Activated CD8-positive, alpha-beta memory T cell treated with anti-CD3 and anti-CD28 coated beads, Interleukin-2, amount 50 U/mL, for 24 hours (primary cell): Measurements from ENCODE around the gene ASIC1.
"Not testable (repeated sequence)": the region's sequence is repeated elsewhere in the genome, so short reads cannot be mapped to it uniquely, and the experiment has no call there.

ENCODE experiments used
- DNase-seq: peaks from one replicate; pipeline ENCODE4 v3.0.0-alpha.2; 2020; ENCODE audit errors: extremely low read depth

Gene ASIC1

DNA sequence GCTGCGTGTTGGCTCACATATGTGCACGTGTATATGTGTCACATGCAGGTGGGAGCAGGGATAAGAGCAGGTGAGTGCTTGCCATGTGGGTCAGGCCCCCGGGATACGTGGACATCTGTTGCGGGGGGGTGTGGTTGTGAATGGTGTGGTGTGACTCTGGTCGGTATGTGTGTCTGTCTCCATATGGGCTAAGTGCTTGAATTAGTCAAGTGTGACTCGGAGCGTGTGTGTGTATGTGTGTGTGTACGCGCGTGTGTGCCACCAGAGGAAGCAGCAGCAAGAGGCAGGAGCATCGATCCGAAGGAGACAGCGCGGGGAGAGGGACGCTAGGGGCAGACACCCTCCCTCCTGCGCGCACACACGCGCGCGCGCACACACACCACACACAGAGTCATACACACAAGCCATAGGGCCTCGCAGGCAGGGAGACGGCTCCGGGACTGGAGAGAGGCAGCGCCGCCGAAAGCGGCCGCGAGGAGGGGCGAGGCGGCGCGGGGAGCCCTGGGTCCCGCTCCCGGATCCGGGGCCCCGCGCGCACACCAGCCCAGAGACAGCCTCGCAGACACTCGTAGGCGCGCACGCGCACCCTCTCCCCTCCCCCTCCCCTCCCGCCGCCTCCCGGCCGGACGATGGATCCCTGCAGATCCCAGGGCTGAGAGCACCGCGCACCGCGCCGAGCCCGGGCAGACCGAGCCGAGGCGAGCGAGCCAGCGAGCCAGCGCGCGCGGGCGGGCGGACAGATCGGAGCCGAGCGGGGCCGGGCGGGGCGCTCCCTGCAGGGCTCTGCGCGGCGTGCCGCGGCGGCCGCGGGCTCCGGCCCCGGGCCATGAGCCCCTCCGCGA, at the start of gene ASIC1:
Gene ASIC1 (plus strand): TSS at position 597 of the 842 bp plus-strand sequence. CDS start 1,171 bp downstream, outside the sequence.
- DNase-seq: no peak

DNA sequence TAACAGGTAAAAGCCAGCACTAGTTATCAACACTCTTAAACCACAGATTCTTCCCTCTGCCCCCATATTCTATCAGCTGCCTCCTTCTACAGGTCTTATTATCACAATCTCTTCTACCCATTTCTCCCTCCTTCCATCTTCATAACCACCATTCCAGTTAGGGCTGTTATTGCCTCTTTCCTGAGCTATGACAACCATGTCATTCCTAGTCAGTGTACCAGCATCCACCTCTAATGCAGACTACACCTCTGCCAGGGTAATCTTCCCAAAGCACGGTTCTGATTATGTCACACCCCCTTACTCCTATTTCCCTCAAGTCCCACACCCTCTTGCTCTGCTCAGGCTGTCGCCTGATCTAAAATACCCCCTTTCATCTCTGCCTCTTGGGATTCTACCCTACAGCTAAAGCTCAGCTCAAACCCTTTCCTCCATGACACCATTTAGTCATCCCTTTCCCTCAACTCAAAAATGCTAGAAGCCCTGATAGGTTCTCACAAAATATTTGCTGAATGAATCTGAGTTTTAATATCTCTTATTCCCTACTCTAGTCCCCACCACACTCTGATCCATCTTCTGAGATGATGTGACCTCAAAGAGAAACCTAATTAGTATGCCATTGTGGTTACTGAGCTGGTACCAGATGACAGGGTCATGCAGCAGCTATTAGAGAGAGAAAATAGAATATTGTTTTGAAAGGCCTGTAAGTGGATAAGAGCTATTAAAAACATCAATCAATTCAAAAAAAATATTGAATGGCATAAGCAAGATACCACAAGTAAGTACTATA, 43.8 kb upstream of the ASIC1 start:
- no peak for DNase-seq

DNA sequence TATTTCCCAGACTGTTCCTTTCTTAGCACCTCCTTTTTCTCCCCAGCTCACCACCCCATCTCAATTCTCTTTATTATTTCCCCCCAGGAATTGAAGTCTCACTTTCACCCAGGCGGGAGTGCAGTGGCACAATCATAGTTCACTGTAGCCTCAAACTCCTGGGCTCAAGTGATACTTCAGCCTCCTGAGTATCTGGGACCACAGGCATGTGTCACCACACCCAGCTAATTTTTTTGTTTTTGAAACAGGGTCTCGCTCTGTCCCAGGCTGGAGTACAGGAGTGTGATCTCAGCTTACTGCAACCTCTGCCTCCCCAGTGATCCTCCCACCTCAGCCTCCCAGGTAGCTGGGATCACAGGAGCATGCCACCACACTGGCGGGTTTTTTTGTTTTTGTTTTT, 43.1 kb upstream of the ASIC1 start:
- DNase-seq: no peak

DNA sequence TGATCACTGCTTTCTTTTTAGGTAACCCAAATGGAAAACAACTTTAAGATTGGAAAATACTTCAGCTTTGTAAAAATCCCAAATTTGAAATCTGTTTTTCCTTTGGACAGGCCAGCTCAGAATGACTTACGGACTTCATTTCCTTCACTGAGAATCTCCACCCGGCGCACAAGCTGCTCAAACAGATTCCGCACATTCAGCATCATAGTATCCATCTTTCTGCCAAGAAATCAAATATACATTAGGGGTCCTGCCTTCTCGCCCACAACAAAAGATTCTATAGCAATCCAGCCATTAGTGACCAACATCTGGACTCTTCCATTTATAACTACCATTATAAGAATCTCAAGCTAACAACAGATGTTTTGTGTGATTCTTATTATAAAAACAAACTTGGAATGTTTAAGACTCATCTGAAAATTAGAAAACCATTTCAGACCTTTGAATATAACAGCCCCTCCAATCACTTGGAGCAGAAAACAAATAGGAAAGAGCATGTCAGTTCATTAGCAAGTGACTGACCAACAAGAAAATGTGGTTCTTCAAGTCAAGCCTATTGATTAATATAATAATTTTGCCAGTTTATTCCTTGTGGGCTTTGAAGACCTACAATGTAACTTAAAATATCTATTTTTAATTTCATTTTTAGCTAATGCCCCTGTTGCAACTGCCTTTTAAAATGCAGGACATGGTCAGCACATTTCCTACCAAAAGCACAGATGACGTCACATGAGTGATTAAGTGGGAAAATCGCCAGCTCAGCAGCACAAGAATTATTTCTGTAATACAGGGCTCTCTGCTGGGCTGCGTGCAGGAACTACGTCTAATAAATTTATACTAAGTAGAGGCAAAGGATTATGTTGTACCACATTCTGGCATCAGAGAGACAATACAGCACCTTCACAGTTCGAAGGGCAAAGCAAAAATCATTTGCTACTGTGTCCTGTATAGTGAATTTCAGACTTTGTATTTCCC, 40.6 kb upstream of the ASIC1 start:
- no peak for DNase-seq

DNA sequence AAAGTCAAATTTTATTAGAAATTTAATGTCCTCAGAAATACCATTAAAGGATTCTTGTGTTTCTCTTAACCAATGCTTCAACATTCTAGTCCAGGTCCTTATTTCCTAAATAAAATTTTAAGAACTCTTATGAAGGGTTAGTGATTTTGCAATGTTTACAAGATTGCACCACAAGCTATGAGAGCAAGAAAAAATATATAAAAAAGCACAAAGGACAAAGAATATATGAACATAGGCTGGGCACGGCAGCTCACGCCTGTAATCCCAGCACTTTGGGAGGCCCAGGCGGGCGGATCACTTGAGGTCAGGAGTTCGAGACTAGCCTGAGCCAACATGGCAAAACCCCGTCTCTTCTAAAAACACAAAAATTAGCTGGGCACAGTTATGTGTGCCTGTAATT, 39.8 kb upstream of the ASIC1 start:
- no peak for DNase-seq

DNA sequence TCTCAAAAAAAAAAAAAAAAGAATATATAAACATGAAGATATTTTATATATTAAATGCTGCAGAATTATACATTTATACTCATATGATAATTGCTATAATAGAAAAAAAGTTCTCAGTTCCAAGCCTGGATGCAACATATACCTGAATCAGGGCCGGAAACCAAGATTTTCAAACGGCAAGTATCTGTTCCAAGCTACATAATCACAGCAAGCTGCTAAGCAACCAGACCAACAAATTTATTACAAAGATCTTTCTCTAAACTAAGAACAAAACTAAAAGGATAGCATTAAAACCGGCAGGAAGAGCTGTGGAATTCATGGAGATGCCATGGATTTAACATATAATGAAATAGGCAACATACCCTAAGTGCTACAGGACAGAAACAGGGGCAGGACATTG, 39.2 kb upstream of the ASIC1 start:
- no peak for DNase-seq

DNA sequence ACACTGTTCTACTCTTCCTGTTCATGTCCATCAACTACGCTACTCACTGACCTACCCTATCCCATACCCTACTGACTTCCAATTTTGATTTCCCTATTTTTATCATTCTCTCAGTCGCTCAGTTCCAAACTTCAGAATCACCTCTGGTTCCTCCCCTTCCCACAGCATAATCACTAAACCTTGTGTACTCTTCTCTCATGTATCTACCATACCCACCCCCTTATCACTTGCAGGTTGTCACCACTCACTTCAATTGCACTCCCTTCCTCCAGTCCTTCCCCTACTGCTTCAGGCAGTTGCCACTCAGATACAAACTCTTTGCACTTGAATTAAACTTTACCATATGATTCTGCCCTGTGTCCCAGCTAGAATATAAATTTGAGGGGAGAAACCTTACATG, 38.4 kb upstream of the ASIC1 start:
- no peak for DNase-seq

DNA sequence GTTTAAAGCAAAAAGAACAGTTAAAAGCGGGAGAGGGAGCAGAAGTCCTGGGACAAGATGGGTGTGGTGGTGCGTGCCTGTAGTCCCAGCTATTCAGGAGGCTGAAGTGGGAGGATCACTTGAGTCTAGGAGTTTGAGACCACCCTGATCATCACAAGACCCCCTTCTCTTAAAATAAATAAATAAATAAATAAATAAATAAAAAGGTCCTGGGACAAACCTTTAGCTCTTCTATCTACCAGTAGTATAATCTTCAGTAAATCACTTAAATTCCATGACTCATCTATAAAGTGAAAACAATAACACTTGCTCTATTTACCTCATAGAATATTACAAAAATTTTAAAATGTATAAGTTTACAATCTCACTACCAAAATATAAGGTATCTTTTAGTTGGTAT, 37.9 kb upstream of the ASIC1 start:
- no peak for DNase-seq

DNA sequence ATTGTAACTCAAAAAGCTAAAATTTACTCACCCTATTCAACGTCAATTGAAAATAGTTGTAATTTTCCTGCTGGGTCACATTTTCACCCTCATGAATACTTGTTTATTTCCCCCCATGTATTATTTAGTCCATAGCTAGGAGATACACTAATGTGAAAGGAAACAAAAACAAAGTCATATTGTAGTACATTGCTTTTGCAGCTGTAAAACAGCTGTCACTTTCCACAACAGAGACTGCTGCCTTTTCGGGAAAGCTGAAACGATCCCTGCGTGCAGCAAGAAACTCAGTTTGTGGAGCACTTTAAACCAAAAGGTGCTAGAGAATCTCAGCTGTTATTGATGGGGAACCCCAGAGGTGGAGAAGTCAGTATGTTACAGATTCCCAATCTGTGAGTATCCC, 36.4 kb upstream of the ASIC1 start:
- DNase-seq: no peak

DNA sequence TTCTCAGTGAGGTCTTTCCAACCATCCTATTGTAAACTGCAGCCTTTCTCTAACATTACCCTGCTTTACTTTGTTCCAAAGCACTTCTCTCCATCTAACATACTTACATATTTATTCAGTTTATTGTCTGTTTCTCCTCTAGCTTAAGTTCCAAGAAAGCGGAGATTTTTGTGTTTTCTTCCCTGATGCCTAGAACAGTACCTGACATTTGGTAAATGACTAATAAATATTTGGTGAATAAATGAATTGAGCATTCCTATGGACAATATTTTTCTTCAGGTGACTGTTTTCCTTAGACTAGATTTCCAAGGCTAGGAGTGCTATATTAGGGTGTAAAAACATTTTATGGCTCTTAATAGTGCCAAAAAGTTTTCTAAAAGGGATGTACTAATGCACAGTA, 34.5 kb upstream of the ASIC1 start:
- no peak for DNase-seq

DNA sequence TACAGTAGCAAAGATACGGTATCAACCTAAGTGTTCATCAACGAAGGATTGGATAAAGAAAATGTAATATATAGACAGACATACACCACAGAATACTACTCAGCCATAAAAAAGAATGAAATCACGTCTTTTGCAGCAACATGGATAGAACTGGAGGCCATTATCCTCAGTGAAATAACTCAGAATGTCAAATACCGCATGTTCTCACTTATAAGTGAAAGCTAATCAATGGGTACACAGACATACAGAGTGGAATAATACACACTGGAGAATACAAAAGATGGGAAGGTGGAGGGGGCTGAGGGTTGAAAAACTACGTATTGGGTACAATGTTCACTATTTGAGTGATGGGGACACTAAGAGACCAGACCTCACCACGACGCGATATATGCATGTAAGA, 33.2 kb upstream of the ASIC1 start:
- DNase-seq: no peak

DNA sequence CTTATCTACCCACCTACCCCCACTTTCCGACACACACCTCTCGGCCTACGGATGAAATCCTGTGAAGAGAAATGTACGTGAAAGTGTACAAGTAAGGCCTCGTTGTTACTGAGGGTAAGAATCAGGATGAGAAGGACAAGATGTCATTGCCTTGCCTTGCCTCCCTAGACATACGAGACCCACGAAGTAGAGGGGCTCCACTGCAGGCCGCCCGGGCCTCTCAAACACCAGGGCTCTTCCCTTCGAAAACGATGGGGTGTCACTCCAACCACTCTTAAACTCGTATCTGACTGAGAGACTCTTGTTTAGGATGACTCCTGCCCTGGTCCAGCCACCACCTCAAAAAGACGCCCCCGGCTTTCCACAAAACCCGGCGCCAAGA, 32.6 kb upstream of the ASIC1 start:
- DNase-seq: no peak

DNA sequence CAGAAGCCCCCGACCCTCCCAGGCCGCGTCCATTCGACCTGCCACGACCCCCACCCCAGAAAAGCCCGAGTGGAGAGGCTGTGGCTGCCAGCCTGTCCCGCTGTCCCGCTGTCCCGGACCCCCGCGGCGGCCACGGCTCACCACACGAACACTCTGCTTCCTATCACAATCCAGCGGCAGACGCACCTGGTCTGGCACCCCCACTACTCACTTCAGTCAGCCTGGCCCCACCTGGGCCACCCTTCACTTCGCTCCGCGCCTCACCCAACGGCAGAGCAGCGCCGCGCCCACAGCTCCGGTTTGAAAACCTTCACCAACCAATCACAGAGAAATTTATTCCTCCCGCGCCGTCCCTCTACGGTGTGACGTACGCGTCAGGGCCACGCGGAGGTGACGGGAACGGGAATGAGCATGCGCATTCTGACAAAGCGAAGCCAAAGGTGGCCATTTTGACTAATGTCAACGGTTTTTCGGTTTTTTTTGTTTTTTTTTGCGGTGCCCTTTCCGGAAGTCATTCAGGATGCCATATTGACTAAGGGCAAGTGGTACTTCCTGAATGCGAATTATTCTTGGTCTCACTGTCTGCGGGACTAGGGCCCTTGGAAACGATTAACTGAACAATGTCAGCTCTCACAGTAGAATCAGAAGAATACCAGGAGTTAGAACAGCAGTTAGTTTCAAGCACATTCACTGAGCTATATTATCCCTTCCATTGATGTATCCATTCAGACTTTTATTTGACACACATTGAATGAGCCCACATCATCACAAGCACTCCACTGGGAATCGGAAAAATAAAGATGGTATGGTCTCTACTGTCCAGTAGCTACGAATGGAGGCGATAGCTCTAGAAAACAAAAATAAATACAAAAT, 32.0 kb upstream of the ASIC1 start, which contains the start of gene RACGAP1:
Gene RACGAP1 (minus strand): TSS at position 308 of the 873 bp plus-strand sequence. CDS start 8,779 bp downstream, outside the sequence.
- peak; percentile 92 for DNase-seq

DNA sequence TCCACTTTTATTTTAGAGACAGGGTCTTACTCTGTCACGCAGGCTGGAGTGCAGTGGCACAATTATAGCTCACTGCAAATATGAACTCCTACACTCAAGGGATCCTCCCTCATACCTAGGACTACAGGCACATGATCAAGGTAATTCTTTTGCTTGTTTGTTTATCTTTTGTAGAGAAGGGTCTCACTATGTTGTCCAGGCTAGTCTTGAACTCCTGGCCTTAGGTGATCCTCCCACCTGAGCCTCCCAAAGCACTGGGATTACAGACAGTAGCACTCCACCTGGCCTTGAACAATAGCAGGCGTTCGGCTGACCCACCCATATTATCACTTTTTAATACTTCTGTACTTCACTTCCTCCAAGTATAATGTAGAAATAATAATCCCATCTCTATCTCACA, 30.7 kb upstream of the ASIC1 start:
- DNase-seq: no peak

DNA sequence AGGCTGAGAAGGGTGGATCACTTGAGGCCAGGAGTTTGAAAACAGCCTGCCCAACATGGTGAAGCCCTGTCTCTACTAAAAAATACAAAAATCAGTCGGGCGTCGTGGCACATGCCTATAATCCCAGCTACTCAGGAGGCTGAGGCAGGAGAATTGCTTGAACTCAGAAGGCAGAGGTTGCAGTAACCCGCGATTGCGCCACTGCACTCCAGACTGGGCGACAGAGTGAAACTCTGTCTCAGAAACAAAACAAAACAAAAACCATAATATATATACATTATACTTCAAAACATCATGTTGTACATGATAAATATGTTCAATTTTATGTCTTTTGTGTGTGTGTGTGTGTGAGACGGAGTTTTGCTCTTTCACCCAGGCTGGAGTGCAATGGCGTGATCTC, 26.9 kb upstream of the ASIC1 start:
- not testable (repeated sequence) for DNase-seq

DNA sequence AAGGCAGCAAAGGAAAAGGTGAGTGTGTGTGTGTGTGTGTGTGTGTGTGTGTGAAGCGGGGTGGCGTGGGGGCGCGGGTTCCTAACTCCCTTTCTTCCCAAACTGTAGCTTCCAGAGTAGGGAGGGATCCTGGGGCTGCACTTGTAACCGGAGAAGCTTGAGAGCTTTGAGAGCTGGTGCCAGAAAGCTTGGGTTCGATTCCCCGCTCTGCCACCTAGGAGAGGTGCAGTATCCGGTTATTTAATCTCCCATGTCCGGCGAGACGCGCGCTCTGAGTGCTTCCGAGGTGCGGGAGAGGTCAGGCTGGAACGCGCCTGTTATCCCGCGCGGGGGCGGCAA, 24.9 kb upstream of the ASIC1 start:
- DNase-seq: no peak

DNA sequence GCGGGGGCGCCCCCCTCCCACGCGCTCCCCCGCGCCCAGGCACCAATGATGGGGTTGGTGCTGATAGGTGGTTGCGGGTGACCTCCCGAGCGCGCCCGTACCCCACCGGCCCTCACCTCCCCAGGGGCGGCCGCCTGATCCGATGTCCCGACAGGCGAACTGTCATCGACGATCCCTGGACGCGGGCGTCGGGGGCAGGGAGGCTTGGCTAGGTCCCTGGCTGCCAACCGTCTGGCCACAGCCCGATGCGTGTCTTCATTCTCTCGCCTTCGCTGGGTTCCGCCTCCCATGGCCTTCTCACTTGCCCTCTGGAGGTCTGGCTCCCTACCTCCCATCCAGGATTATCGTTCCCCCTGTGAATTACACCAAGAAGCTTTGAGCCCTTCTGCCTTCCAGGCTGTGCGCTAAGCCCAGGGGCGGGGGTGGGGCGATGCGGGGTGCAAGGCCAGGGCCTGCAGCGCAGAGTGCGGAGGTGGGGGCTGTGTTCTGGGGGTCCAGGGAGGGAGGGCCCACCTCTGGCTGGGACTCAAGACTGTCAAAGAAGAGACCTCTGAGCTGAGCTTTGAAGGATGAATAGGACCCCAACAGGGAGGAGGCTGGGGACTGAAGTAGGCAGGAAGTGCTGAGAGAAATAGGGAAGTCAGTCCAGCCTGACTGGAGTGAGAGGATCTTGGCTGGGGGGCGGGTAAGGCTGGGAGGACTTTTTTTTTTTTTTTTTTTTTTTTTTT, 24.4 kb upstream of the ASIC1 start:
- DNase-seq: no peak

DNA sequence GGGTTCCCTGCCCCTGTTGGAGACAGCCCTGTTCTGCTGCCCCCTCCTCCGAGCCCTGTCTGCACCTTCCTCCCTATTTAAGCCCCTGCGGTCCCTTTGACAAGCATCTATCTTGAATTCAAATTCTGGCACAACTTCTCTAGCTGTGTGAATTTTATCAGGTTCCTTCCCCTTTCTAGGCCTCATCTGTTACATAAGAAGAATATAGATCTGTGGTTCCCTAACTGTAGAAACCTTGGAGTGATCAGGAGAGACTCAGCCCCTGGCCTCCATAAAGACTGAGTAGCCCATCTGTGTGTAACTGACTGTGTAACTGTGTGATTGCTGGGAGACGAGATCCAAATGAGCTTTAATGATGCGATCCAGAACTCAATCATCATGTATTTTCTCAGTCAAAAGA, 19.1 kb upstream of the ASIC1 start:
- DNase-seq: no peak

DNA sequence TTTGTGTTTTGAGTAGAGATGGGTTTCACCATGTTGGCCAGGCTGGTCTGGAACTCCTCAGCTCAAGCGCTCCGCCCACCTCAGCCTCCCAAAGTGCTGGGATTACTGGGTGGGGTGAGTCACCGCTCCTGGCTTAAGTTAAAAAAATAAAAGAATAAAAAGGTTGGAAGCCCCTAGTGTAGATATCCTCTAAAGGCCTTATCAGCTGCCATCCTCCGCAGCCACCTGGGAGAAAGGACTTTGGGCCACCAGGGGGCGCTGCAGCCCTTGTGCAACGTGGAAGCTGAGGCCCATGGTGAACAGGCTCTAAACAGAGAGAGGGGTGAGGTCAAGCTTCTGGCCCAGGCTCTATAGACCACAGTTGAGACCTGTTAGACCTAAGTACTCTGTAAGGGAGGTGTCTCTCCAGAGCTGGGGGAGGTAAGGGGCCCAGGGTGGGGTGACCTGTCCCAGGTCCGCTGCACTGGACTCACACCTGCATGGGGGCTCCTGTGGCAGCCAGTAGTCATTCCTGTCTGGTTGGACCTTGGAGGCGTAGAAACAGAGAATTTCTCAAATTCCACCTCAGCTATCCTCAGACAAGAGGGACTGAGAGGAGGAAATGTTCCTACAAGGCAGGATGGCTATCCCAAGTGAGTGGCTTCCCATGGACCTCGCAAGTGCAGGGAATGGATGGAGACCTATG, 18.1 kb upstream of the ASIC1 start:
- DNase-seq: peak; percentile 74

DNA sequence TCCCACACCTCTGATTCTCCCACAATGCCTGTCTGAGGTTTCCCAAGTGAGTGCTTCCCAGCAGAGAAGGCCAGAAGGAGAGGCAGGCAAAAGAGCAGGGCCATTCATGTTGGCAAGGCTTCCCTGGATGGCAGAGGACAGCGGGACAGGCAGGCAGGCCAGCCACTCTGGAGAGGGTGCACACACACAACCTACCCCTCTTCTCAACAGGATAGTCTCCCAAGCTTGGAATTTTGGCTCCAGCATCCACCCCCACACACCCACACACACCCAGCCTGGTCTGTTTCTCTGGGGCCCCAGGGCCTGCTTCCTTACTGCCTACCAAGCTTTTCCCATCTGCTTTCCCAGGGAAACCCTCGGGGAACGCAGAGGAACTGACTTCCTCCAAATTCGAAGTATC, 16.7 kb upstream of the ASIC1 start:
- DNase-seq: no peak
